Measurements from ENCODE around the gene DNASE1. TPM values are rescaled to one million over a fixed set of nuclear protein-coding genes. Genes with fewer than 3 reads are reported as not detected.
A peak's percentile ranks its signal among the peaks of the same experiment; 100 is the strongest.
"Not testable (repeated sequence)": the region's sequence is repeated elsewhere in the genome, so short reads cannot be mapped to it uniquely, and the experiment has no call there.

The DNASE1 gene
- total RNA-seq, 3 donors from 2014 or later, result 3.7 to 4.2 (median 3.9) TPM

- Mint-ChIP-seq H3K4me1 (ENCODE audit: low read depth) (no peaks in the 10 kb centered on the region), H3K36me3 (ENCODE audit: insufficient read depth) (peaks cover 6% of the 10 kb centered on the region), H3K9me3 (no peaks in the 10 kb centered on the region), H3K4me3 (no peak overlapping the region), H3K27me3 (ENCODE audit: low read depth) (no peaks in the 10 kb centered on the region)
- ATAC-seq (no peak), DNase-seq (no peak)
These were observed 2.8 kb upstream of the DNASE1 start for GRCh38 chr16:3651461-3652372.

- Mint-ChIP-seq H3K4me3 (no peak overlapping the region), H3K36me3 (ENCODE audit: insufficient read depth) (peaks cover 13% of the 10 kb centered on the region), H3K27me3 (ENCODE audit: low read depth) (no peaks in the 10 kb centered on the region), H3K9me3 (no peaks in the 10 kb centered on the region), H3K4me1 (ENCODE audit: low read depth) (peaks cover 3% of the 10 kb centered on the region)
- ATAC-seq, result no peak
- DNase-seq, result no peak
These were observed 1.9 kb upstream of the DNASE1 start for GRCh38 chr16:3652373-3653195.

DNA sequence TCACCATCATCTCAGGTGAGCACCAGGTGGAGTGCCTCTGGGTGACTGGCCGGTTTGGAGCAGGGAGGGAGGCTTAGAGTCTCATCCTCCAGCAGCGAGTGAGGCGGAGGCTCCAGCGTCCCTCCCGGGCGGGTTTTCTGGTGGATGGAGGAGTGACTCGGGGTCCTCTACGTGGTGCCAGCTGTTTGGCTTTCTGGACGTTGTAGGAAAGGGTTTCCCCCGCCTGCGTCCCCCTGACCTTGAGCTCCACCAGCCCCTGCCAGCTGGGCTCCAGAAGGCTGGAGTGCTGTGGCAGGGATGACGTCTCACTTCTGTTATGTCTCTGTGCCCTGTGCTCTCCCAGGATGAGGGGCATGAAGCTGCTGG, 522 bp downstream of the DNASE1 start:
- Mint-ChIP-seq H3K4me1 (ENCODE audit: low read depth) (peaks cover 3% of the 10 kb centered on the region), H3K27me3 (ENCODE audit: low read depth) (no peaks in the 10 kb centered on the region), H3K4me3 (no peak overlapping the region), H3K36me3 (ENCODE audit: insufficient read depth) (peaks cover 24% of the 10 kb centered on the region), H3K9me3 (no peaks in the 10 kb centered on the region)
- DNase-seq (no peak), ATAC-seq (no peak)

DNA sequence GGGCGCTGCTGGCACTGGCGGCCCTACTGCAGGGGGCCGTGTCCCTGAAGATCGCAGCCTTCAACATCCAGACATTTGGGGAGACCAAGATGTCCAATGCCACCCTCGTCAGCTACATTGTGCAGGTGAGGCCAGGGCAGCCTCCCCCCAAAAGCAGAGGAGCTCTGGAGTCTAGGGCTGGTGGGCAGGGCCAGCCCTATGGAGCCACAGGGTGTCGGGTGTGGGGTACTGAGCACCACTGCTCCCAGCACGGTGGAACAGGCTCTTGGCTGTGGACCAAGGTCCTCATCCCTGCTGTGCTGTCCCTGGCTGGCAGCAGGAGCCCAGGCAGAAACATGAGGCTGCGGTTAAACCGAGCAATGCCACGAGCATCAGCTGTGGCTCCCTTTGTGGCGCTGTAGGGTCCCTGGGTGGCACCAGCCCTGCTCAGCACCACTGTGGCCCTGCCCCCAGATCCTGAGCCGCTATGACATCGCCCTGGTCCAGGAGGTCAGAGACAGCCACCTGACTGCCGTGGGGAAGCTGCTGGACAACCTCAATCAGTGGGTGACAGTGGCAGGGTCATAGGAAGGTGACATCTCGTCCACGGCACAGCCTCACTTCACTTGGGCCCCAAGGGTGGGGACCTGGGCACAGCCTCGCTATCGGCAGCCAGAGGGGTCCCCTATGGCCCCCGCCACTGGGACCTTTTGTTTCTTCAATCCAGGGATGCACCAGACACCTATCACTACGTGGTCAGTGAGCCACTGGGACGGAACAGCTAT, 1.1 kb downstream of the DNASE1 start:
- H3K27me3 Mint-ChIP-seq (ENCODE audit: low read depth), result no peaks in the 10 kb centered on the region
- H3K36me3 Mint-ChIP-seq (ENCODE audit: insufficient read depth), result peaks cover 25% of the 10 kb centered on the region
- H3K9me3 Mint-ChIP-seq, result no peaks in the 10 kb centered on the region
- peaks cover 3% of the 10 kb centered on the region for H3K4me1 Mint-ChIP-seq (ENCODE audit: low read depth)
- DNase-seq, result no peak
- ATAC-seq, result no peak
- no peak overlapping the region for H3K4me3 Mint-ChIP-seq

DNA sequence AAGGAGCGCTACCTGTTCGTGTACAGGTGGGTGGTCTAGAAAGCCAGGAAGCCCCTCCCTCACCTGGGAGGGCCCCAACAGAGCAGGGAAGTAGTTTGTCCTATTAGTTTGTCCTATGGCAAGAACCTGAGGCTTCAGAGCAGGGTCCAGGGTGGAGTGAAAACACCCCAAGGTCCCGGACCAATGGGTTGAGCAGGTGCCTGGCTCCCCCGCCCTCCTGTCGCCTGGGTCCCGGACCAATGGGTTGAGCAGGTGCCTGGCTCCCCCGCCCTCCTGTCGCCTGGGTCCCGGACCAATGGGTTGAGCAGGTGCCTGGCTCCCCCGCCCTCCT, 1.6 kb downstream of the DNASE1 start:
- H3K4me3 Mint-ChIP-seq, result not testable (repeated sequence)

DNA sequence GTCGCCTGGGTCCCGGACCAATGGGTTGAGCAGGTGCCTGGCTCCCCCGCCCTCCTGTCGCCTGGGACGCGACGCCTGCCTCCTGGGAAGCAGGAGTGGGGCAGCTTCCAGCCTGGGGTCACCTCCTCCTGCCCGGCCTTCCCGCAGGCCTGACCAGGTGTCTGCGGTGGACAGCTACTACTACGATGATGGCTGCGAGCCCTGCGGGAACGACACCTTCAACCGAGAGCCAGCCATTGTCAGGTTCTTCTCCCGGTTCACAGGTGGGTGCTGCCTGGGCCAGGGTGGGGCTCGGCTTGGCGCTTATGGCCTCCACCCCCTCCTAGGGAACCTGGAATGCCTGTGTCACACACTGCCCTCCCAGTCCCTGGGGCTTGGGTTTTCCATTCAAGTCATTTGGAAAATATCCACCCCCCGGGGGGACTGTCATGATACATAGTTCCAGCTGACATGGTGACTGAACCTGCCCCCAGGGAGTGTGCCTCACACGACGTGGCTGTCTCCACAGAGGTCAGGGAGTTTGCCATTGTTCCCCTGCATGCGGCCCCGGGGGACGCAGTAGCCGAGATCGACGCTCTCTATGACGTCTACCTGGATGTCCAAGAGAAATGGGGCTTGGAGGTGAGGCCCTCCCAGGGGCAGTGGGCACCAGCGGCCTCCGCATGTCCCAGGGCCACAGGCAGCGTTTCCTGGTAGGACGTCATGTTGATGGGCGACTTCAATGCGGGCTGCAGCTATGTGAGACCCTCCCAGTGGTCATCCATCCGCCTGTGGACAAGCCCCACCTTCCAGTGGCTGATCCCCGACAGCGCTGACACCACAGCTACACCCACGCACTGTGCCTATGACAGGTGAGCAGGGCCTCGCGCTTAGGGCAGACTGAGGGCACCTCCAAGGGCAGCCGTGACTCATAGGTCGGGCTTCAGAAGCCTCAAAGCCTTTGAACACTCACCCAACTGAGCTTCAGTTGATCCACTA, 2.3 kb downstream of the DNASE1 start:
- Mint-ChIP-seq H3K9me3 (no peaks in the 10 kb centered on the region), H3K36me3 (ENCODE audit: insufficient read depth) (peaks cover 28% of the 10 kb centered on the region), H3K4me1 (ENCODE audit: low read depth) (peaks cover 3% of the 10 kb centered on the region), H3K4me3 (no peak overlapping the region), H3K27me3 (ENCODE audit: low read depth) (no peaks in the 10 kb centered on the region)
- ATAC-seq (peak in 1 of 2 donors; percentile 66), DNase-seq (no peak)

More for the DNA sequence above, 1.6 kb downstream of the DNASE1 start:
- not testable (repeated sequence) for H3K27me3 Mint-ChIP-seq (ENCODE audit: low read depth); H3K9me3 Mint-ChIP-seq; H3K4me1 Mint-ChIP-seq (ENCODE audit: low read depth); ATAC-seq; DNase-seq
- H3K36me3 Mint-ChIP-seq (ENCODE audit: insufficient read depth), result peaks cover 29% of the 10 kb centered on the region

GRCh38 chr16:3659251-3659650, 4.8 kb downstream of the DNASE1 start:
- DNase-seq (no peak), ATAC-seq (no peak)
- Mint-ChIP-seq H3K4me1 (ENCODE audit: low read depth) (peaks cover 3% of the 10 kb centered on the region), H3K36me3 (ENCODE audit: insufficient read depth) (peaks cover 37% of the 10 kb centered on the region), H3K27me3 (ENCODE audit: low read depth) (no peaks in the 10 kb centered on the region), H3K9me3 (no peaks in the 10 kb centered on the region), H3K4me3 (no peak overlapping the region)

GRCh38 chr16:3661311-3661710, 6.8 kb downstream of the DNASE1 start:
- DNase-seq (no peak), ATAC-seq (no peak)
- peaks cover 51% of the 10 kb centered on the region for H3K36me3 Mint-ChIP-seq (ENCODE audit: insufficient read depth)

DNA sequence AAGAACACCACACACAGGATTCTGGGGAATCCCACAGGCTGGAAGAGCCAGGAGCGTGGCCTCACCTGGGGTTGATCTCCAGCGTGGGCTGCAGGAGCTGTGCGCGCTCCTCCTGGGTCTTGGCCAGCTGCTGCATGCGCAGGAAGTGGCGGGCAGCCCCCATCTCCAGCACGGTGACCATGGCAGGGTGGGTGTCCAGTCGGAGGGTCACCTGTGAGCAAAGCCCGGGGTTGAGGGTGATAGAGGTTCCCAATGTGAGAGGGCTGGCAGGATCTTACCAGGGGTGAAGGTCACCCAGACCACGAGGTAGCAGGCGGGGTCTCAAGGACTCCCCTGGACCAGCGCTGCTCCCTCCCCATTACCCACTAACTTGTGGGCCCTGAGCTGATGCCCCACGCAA, 7.4 kb downstream of the DNASE1 start:
- ATAC-seq (no peak), DNase-seq (no peak)
- H3K9me3 Mint-ChIP-seq, result no peaks in the 10 kb centered on the region
- H3K36me3 Mint-ChIP-seq (ENCODE audit: insufficient read depth), result peaks cover 48% of the 10 kb centered on the region
- H3K27me3 Mint-ChIP-seq (ENCODE audit: low read depth), result no peaks in the 10 kb centered on the region
- peaks cover 16% of the 10 kb centered on the region for H3K4me1 Mint-ChIP-seq (ENCODE audit: low read depth)
- no peak overlapping the region for H3K4me3 Mint-ChIP-seq

More at GRCh38 chr16:3661311-3661710, 6.8 kb downstream of the DNASE1 start:
- Mint-ChIP-seq H3K27me3 (ENCODE audit: low read depth) (no peaks in the 10 kb centered on the region), H3K4me1 (ENCODE audit: low read depth) (peaks cover 14% of the 10 kb centered on the region), H3K4me3 (no peak overlapping the region), H3K9me3 (no peaks in the 10 kb centered on the region)

DNA sequence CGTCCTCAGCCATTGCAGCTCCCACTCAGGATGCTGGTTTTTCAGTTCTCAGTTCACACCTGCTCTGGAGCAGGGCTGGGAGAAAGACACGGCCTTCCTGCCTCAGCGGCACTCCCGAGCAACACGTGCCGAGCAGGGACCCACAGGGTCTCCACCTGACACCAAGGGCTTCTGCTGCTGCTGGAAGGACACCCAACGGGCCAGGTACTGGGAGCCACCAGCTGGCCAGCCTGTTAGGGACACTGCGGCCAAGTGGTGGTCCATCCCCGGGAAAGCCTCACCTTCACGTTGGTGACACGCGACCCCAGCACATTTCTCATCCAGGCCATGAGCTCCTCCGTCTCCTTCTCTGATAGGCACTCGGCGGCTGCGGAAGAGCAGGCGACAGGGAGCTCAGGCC, 8.1 kb downstream of the DNASE1 start:
- Mint-ChIP-seq H3K27me3 (ENCODE audit: low read depth) (no peaks in the 10 kb centered on the region), H3K9me3 (no peaks in the 10 kb centered on the region), H3K36me3 (ENCODE audit: insufficient read depth) (peaks cover 43% of the 10 kb centered on the region), H3K4me1 (ENCODE audit: low read depth) (peaks cover 14% of the 10 kb centered on the region), H3K4me3 (no peak overlapping the region)
- DNase-seq, result no peak
- no peak for ATAC-seq

GRCh38 chr16:3664187-3664896, 9.9 kb downstream of the DNASE1 start:
- Mint-ChIP-seq H3K4me3 (no peak overlapping the region), H3K27me3 (ENCODE audit: low read depth) (no peaks in the 10 kb centered on the region), H3K36me3 (ENCODE audit: insufficient read depth) (peaks cover 42% of the 10 kb centered on the region), H3K9me3 (no peaks in the 10 kb centered on the region), H3K4me1 (ENCODE audit: low read depth) (peaks cover 14% of the 10 kb centered on the region)
- no peak for ATAC-seq
- no peak for DNase-seq

- DNase-seq (peak; percentile 20), ATAC-seq (peak; percentile 50 to 68)
- no peaks in the 10 kb centered on the region for H3K9me3 Mint-ChIP-seq
- no peak overlapping the region for H3K4me3 Mint-ChIP-seq
- H3K36me3 Mint-ChIP-seq (ENCODE audit: insufficient read depth), result peaks cover 36% of the 10 kb centered on the region
- peaks cover 14% of the 10 kb centered on the region for H3K4me1 Mint-ChIP-seq (ENCODE audit: low read depth)
- H3K27me3 Mint-ChIP-seq (ENCODE audit: low read depth), result no peaks in the 10 kb centered on the region
These were observed 11.0 kb downstream of the DNASE1 start for GRCh38 chr16:3665508-3665907.

GRCh38 chr16:3668626-3669025, 14.1 kb downstream of the DNASE1 start:
- H3K36me3 Mint-ChIP-seq (ENCODE audit: insufficient read depth), result peaks cover 30% of the 10 kb centered on the region
- H3K9me3 Mint-ChIP-seq, result no peaks in the 10 kb centered on the region
- H3K27me3 Mint-ChIP-seq (ENCODE audit: low read depth), result no peaks in the 10 kb centered on the region
- H3K4me3 Mint-ChIP-seq, result no peak overlapping the region
- no peak for DNase-seq
- H3K4me1 Mint-ChIP-seq (ENCODE audit: low read depth), result peaks cover 15% of the 10 kb centered on the region
- ATAC-seq, result no peak

Data from activated T-cell treated with anti-CD3 and anti-CD28 coated beads, Interleukin-2, amount 50 U/mL, for 4 hours (primary cell).